Measurements from ENCODE around the gene ZNF280D.

DNA sequence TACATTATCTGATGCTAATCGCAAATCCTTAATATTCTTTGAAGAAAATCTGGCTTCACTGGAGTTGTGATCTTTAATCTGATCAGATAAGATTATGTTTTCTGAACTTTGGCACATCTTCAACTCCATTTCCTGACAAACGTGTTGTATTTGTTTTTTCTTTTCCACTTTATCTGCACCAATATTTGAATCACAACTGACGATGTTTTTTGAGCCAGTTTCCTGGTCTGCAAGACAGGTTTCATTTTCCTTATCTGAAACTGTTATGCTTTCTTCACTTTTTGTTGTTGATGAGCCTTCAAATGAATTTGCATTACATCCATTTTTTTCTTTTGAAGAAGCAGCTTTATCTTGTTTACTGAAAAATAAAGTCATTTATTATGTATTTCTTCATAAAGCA is 101.5 kb downstream of the ZNF280D start:
- no peak for TF ChIP-seq POLR2A (IDR thresholded peaks at IDR 0.05)
- TF ChIP-seq, protein P1, sequence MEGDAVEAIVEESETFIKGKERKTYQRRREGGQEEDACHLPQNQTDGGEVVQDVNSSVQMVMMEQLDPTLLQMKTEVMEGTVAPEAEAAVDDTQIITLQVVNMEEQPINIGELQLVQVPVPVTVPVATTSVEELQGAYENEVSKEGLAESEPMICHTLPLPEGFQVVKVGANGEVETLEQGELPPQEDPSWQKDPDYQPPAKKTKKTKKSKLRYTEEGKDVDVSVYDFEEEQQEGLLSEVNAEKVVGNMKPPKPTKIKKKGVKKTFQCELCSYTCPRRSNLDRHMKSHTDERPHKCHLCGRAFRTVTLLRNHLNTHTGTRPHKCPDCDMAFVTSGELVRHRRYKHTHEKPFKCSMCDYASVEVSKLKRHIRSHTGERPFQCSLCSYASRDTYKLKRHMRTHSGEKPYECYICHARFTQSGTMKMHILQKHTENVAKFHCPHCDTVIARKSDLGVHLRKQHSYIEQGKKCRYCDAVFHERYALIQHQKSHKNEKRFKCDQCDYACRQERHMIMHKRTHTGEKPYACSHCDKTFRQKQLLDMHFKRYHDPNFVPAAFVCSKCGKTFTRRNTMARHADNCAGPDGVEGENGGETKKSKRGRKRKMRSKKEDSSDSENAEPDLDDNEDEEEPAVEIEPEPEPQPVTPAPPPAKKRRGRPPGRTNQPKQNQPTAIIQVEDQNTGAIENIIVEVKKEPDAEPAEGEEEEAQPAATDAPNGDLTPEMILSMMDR (IDR thresholded peaks at IDR 0.05) = no peak
